Fibroblast of skin of right quadriceps (primary cell): ENCODE results near the gene LMX1A.
A peak's percentile ranks its signal among the peaks of the same experiment; 100 is the strongest.

Experiments used
- DNase-seq: peaks from one replicate; pipeline ENCODE4 v3.0.0-alpha.2; 2013

The LMX1A gene

DNA sequence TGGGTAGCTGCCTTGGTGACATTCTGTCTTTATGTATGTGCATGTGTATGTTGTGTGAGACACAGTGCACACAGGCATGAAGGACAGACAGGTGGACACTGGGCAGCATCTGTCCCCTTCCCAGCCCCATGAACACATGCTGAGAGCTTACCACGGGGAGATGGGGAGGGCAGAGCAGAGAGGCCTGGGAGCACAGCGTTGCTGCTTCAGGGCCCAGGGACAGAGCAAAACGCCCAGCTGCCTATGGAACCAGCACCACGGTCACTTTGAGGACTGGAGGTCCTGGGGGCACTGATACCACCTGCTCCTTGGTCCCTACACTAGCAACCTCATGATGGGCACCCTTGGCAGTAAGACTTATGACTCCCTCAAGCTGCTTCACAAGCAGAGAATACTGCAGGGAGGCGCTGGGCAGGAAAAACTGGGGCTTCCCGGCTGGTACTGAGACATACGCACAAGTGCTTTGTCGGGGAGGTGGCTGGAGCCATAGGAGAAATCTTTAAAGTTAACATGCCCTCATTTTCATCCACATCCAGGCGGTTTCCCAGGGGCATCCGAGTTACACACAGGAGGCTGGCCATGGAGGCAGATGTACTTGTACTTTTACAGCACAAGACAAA, 40.3 kb downstream of the LMX1A start:
- DNase-seq: no peak

GRCh38 chr1:165315481-165315880, 41.0 kb downstream of the LMX1A start:
- DNase-seq: no peak

- no peak for DNase-seq
These were observed 42.6 kb downstream of the LMX1A start for GRCh38 chr1:165313903-165314302.

GRCh38 chr1:165312591-165312990, 43.9 kb downstream of the LMX1A start:
- DNase-seq: no peak

- DNase-seq: no peak
These were observed 49.7 kb downstream of the LMX1A start for GRCh38 chr1:165306543-165307434.

- no peak for DNase-seq
These were observed 53.1 kb downstream of the LMX1A start for GRCh38 chr1:165303386-165303785.

- no peak for DNase-seq
These were observed 56.1 kb downstream of the LMX1A start for GRCh38 chr1:165300400-165300903.

GRCh38 chr1:165298203-165298820, 58.2 kb downstream of the LMX1A start:
- DNase-seq: no peak

DNA sequence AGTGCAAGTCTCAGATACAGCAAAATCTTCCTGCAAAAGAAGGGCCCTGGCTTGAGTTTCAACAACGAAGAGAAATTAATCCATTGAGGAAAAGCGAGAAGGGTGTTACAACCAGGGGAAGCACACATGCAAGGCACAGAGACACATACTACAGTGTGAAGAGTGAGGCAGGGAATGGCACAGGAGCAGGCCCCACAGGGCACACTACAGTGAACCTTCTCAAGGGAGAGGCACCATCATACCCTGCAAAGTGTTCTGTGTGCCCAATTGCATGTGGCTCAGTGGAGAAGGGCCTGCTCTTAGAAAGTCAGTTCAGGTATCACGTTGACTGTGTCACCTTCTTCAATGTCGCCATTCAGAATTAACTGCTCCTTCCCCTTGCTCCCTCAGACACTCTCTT, 60.3 kb downstream of the LMX1A start:
- no peak for DNase-seq

GRCh38 chr1:165290148-165290547, 66.4 kb downstream of the LMX1A start:
- peak; percentile 10 for DNase-seq

DNA sequence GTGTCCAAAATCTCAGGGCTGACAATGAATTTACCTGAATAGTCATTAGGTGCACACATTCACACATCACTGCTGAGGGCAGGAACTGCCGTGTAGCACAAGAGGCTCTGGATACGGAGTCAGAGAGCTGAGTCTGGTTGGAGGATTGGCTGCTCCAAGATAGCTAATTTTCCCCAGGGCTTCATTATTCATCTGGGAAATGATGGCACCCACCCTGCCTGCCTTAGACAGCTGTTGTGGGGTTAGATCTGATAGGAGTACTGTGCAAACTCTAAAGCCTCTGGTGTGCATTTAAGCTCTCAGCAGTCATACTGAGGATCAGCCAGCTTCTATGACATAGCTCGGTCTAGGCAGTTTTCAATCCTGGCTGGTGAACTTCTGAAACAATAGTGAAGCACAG, 67.0 kb downstream of the LMX1A start:
- no peak for DNase-seq

GRCh38 chr1:165288350-165289120, 68.0 kb downstream of the LMX1A start:
- DNase-seq: peak; percentile 10

GRCh38 chr1:165287781-165288180, 68.7 kb downstream of the LMX1A start:
- DNase-seq: no peak

GRCh38 chr1:165287329-165287728, 69.2 kb downstream of the LMX1A start:
- no peak for DNase-seq

DNA sequence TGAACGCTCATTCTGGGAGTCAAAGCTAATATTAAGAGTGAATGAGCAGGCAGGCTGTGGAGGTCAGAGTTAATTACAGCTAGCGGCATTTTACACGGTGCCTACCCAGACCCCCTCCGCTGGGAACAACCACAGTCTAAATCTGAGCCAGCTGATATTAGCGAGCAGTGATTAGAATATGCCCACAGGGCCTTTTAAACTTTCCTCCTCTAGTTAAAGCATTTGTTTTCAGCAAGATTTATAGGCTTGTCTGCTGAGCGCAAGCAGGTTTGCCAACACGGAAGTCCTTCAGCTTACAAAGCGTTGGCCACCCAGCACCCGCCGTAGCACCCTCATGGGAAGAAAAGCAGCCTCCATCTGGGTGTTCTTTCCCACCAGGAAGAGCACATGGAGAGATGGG, 72.1 kb downstream of the LMX1A start:
- no peak for DNase-seq

DNA sequence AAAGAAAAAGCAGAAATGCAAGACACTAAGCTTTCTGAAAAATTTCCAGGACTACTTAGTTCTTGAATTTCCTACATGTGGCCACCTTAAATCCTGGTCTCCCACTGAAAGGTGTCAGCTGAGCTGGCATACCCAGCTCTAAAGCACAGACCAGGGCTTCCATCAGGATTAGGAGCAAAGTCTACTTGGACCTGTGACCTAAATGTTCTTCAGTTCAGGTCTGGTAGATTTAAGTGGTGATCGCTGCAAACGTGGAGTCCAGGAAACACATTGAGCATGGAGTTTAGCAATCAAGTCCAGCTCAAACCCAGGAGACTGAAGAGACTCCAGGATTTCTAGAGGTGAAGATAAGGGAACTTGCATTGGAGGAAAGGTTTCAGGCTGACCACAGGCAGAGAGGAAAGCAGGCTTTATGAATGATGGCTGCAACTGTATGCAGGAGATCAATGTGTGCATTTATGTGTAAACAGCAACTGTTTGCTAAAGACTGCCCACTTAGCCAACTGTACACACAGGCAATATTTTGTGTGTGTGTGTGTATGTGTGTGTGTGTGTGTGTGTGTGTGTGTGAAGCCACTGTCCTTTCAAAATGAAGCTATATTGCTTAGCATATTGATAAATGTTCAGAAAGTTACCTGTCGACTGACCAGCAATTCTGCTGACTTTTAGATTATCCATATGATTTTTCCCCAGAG, 75.2 kb downstream of the LMX1A start:
- no peak for DNase-seq

- DNase-seq: no peak
These were observed 76.6 kb downstream of the LMX1A start for GRCh38 chr1:165279882-165280281.

DNA sequence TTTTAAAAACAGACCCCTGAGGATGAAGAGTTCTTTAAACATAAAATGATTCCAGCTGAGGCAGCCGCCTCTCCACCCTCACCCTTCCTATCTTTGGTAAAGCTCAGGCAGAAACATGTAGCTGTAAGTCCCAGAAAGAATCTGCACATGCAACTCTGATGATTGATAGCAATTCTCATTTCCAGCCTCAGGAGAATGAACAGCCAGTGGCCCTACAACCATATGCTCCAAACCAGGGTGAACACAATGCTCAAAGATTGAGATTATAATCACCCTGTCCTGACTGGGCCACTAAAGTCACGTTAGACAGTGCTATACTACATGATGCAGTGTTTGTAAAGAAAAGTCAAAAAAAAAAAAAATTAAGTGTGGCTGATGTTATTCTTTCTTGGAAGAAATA, 80.2 kb downstream of the LMX1A start:
- no peak for DNase-seq

DNA sequence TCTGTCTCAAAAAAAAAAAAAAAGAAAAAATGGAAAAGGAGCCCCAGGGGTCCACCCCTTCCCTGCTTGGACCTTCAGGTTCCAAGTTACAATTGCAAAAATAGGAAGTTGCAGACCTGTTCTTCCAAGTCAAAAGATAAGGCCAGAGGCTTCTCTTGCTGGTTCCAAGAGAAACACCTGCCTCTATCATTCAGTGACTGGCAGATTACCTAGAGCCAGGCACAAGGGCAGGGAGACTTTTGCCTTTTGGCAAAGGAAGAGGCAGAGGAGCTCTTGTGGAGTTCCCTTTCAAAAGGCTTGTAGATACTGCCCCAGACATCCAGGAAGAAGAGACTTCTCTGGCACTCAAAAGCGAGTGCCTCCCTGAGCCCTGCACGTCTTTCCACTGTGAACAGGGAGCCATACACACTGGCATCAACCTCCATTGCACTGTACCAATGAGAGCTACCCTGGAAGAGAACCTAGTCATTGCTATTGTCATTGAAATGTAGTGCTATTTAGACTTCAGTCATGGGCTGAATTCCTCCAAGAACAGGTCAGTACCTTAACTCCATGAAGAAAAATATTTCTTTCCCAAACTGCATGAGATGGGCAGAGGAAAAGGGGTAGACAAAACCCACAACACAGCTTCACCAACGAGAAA, 91.2 kb downstream of the LMX1A start:
- DNase-seq: no peak

DNA sequence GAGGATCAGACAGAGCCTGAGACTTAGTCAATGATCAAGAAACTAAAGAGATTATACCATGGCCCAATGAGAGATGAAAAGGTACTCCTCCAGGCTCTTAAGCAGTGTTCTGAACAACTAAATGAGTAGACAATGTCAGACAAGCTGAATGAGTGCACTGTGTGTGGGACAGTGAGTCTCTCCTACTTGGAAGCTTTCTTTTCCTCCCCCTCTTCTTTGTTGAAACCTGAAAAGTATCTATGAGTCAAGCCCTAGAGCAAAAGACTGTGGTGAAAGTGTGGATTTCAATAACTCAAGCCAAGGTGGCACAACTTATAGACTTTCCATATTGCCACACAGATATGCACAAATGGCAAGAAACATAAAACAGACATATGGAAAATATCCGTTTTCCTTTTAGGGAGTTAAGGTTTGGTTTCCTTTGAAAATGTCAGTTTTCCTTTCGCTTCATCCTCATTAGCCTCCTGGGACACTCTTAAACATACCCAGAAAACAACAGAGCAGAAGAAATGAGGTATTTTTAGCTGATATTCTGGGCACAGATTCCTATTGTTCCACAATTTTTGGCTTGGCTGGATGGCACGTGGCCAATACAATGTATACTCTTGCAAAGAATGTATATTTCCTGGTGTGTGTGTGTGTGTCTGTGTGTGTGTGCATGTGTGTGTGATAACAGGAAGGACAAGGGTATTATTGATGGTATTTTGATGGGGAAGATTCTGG, 96.6 kb downstream of the LMX1A start:
- DNase-seq: no peak

DNA sequence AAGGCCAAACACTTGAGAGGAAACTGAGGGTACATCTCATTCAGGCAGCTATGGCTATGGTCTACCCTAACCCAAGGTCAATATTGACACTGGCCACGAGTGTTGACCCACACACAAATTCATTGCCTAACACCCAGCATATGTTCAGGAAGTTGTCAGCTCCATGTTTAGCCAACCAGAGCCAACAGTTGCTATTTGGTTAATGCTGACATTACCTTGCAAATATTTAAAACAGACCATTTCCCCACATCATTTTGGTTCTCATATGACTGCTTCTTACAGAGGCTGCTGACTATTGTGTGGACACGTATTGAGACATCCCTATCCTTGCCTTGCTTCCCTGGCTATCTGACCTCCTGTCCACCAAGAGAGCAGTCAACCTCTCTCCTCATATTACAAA, 97.3 kb downstream of the LMX1A start:
- DNase-seq: no peak
